Hepatic stellate cell (primary cell): ENCODE data around the gene ZNF48.

ENCODE experiments used
- DNase-seq: peaks from one replicate; pipeline ENCODE4 v3.0.0; 2011; ENCODE audit warnings: low spot score

Gene ZNF48

DNA sequence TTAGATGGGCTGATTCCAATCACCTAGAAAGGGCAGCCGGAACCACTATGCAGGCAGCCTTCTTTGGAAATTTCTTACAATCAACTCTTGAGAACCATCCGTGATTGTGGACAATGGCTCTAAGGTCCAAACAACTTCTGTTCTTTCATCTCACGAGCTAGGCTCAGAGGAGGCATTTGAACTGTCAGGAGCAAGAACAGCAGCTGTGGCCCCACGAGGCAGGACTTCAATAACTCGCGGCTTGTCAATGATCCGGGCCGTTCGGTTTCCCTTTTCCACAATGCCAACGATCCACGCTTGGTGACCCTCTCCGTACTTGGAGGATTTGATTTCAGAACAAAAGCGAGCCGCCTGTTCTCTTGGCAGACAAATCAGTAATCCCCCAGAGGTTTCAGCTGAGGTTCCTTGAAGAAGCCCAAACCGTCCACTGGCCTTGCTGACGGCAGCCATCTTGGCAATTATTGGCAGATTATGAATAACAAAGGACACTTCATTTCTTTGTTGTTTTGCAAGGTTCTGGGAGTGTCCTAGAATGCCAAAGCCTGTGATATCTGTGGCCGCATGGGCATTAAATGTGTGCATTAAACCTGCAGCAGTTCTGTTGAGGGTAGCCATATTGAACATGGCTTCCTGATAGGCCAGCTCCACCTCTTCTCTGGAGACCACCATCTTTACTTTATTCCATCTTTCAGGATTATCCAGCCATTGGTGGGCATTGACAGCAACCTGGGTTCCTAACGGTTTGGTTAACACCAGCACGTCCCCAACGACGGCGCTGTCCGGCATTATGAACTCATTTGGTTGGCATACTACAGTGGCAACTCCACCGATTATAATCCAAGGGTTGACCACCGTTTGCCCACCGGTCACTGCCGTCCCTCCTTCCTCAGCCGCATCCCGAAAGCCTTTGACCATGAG is 49.3 kb downstream of the ZNF48 start:
- no peak for DNase-seq

DNA sequence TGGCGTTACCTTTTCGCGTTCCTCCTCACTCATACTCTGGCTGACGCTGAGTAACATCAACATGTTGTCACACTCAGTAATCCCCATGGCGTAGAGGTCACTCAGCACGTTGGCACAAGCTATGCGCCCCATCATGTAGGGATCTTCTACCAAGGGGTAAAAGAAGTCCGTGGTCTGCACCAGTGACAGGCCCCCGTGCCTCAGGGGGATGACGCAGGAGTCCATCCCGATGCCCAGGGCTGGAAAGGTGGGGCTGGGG is 49.9 kb downstream of the ZNF48 start:
- DNase-seq = no peak

- peak; percentile 94 for DNase-seq
Observed at GRCh38 chr16:30445408-30446202, 50.4 kb downstream of the ZNF48 start, which contains the start of gene SEPHS2. TSS of gene SEPHS2 (minus strand) at chr16:30445874. CDS start at chr16:30445727, 147 bp downstream.

- DNase-seq = no peak
Observed at GRCh38 chr16:30446203-30446595, 51.0 kb downstream of the ZNF48 start.

GRCh38 chr16:30447512-30448226 is 52.4 kb downstream of the ZNF48 start:
- DNase-seq = no peak

DNA sequence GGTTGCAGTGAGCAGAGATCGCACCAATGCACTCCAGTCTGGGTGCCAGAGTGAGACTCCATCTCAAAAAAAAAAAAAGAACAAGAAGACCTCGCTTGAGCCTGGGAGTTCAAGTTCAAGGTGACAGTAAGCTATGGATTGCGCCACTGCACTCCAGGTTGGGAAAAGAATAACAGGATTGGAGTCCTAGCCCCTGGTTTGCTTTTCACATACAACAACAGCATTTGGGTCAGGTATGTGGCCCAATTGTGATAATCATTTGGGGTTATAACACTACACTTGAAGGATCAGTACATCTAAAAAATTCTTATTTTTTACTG is 53.9 kb downstream of the ZNF48 start:
- no peak for DNase-seq
